Neuron (in vitro differentiated cells): ENCODE results near the gene ABHD2.

Experiments
- H2AFZ ChIP-seq: one replicate; pipeline ENCODE4 v1.6.1; 2013; ENCODE audit warnings: low read depth, mild to moderate bottlenecking, inconsistent platforms, low read length, moderate library complexity
- H3K27me3 ChIP-seq: one replicate; pipeline ENCODE4 v1.6.1; 2013; ENCODE audit warnings: low read length; ENCODE audit not compliant: insufficient read depth
- H3K36me3 ChIP-seq: one replicate; pipeline ENCODE4 v1.6.1; 2013; ENCODE audit warnings: low read length; ENCODE audit not compliant: insufficient read depth
- H3K4me1 ChIP-seq: one replicate; pipeline ENCODE4 v1.6.1; 2013; ENCODE audit warnings: low read length; ENCODE audit not compliant: insufficient read depth
- H3K4me3 ChIP-seq: 2 replicates; pipeline ENCODE4 v1.5.1; 2013; ENCODE audit warnings: mild to moderate bottlenecking, low read length, moderate library complexity
- H3K9me3 ChIP-seq: one replicate; pipeline ENCODE4 v1.6.1; 2013; ENCODE audit warnings: low read length

Gene ABHD2

DNA sequence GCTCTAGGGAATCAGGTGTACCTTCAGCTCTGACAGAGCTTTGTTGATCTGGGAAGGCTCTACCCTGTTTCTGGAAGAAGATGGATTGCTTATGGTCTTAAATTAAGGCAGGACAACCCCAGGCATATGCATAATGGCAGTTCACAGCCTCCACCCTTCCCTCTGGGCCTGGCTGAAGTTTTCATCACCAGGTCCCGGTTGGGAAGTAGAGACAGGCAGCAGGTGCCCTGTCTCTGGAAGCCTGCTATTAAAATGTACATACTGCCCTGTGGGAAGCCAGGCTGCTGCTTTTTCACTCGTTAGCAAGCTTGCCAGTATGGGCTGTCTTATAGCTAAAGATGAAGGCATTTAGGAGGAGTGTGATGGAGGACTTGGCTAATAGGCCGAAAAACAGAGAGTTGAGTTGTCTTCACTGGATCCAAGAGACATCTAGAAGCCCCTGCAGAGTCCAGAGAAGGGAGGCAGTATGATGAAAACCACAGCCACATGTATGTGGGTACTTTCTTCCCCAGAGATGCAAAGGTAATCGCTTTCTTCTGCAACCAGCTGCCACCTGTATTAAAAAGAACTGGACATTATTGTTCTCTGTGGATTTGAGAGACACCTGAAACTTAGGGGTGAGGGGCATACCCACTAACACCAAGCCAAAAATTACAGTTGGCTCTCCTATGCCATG is 34.4 kb downstream of the ABHD2 start:
- Histone ChIP-seq H3K4me1 (no peaks in the 10 kb centered on the region), H2AFZ (no peak overlapping the region), H3K27me3 (no peaks in the 10 kb centered on the region), H3K36me3 (peaks cover 32% of the 10 kb centered on the region), H3K4me3 (no peak overlapping the region), H3K9me3 (no peaks in the 10 kb centered on the region)

DNA sequence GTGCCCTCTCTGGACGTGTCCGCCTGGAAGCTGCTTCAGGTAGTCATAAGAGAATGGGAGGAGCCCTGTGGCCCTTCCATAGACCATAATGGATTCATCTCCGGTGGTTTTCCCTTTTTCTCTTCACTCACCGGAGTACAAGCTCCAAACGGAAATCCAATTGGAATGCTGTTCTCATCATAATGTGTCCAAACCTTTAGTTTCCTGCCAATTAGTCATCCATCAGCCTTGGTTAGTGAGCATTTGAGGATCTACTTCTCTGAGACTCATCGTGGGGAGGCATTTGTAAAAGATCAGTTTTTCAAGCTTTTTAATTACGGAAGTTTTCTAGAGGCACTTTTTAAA is 34.9 kb downstream of the ABHD2 start:
- Histone ChIP-seq H3K4me3 (no peak overlapping the region), H3K4me1 (no peaks in the 10 kb centered on the region), H2AFZ (no peak overlapping the region), H3K27me3 (no peaks in the 10 kb centered on the region), H3K36me3 (peaks cover 28% of the 10 kb centered on the region), H3K9me3 (no peaks in the 10 kb centered on the region)

- Histone ChIP-seq H3K9me3 (no peaks in the 10 kb centered on the region), H3K36me3 (peaks cover 15% of the 10 kb centered on the region), H3K4me1 (no peaks in the 10 kb centered on the region), H3K4me3 (no peak overlapping the region), H3K27me3 (no peaks in the 10 kb centered on the region), H2AFZ (no peak overlapping the region)
These were observed 37.0 kb downstream of the ABHD2 start for GRCh38 chr15:89125088-89125826.

DNA sequence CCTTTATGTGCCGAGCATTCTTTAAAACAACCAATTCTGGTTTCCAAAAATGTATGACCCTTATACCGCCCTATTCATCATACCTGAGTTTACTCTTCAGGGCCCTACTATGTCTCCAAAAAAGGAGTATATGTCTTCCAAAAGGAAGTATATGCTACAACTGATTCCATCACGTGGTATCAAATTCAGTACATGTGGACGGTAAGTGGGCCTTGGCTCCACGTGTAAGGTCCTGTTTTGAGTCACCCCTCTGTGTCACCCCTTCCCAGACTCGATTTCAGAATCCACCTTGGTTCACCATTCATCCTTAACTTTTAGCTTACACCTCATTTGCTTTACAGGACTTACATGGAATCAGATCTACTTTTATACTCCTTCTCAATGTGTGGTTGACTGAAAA is 37.8 kb downstream of the ABHD2 start:
- no peaks in the 10 kb centered on the region for H3K27me3 ChIP-seq
- H2AFZ ChIP-seq: no peak overlapping the region
- H3K36me3 ChIP-seq: peaks cover 15% of the 10 kb centered on the region
- no peaks in the 10 kb centered on the region for H3K4me1 ChIP-seq
- no peak overlapping the region for H3K4me3 ChIP-seq
- no peaks in the 10 kb centered on the region for H3K9me3 ChIP-seq

DNA sequence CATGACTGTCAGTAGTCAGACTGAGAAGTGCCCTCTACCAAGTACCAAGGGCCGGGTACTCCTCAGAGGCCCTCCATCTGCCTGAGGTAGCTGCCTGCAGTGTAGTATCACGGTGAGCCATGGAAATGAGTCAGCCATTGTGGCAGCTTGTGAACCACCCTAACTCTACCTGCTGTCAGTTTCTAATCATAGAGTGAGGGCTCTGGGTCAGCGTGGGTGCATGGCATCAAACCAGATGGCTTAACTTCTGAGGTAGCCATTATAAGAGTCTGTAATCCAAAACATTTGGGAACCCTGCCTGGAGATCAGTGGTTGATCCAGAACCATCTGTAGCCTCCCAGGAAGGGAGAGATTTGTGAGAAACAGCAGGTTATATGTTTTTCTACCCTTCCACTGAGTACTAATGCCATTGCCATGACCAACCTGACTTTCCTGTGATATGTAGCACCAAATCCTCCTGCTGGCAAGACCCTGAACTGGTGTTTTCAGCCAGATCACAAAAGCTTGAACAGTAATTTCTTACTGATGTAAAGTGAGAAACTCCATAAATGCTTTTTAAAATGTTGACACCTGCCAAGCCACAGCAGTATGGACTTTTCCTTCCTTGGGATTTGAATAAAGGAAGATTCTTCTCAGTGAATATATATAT is 38.9 kb downstream of the ABHD2 start:
- H2AFZ ChIP-seq: no peak overlapping the region

GRCh38 chr15:89128320-89129122 is 40.3 kb downstream of the ABHD2 start:
- peaks cover 15% of the 10 kb centered on the region for H3K4me1 ChIP-seq
- no peak overlapping the region for H2AFZ ChIP-seq
- no peak overlapping the region for H3K4me3 ChIP-seq
- H3K9me3 ChIP-seq: no peaks in the 10 kb centered on the region
- no peaks in the 10 kb centered on the region for H3K27me3 ChIP-seq
- peaks cover 10% of the 10 kb centered on the region for H3K36me3 ChIP-seq

More for the DNA sequence above, 38.9 kb downstream of the ABHD2 start:
- peaks cover 15% of the 10 kb centered on the region for H3K36me3 ChIP-seq
- H3K4me1 ChIP-seq: peaks cover 3% of the 10 kb centered on the region
- H3K27me3 ChIP-seq: no peaks in the 10 kb centered on the region
- no peaks in the 10 kb centered on the region for H3K9me3 ChIP-seq
- no peak overlapping the region for H3K4me3 ChIP-seq

- H3K9me3 ChIP-seq: no peaks in the 10 kb centered on the region
These were observed 41.0 kb downstream of the ABHD2 start for GRCh38 chr15:89129123-89129815.

DNA sequence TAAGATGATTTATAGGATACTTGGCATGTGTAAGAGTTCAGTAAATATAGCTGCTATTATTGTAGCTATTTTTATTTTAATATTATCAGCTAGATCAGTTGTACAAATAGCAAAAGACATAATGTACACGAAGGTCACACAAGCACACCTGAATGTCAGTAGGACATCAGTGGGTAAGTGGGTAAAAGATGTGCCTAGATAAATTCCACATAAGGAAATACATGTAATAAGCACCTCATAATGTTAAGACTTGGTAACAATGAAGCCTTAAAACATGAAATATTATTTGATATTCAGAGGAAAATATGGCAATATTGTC is 41.5 kb downstream of the ABHD2 start:
- no peak overlapping the region for H2AFZ ChIP-seq
- no peaks in the 10 kb centered on the region for H3K9me3 ChIP-seq
- no peaks in the 10 kb centered on the region for H3K27me3 ChIP-seq
- H3K36me3 ChIP-seq: peaks cover 10% of the 10 kb centered on the region
- H3K4me3 ChIP-seq: no peak overlapping the region
- peaks cover 15% of the 10 kb centered on the region for H3K4me1 ChIP-seq

More at GRCh38 chr15:89129123-89129815, 41.0 kb downstream of the ABHD2 start:
- H3K36me3 ChIP-seq: peaks cover 10% of the 10 kb centered on the region
- no peak overlapping the region for H3K4me3 ChIP-seq
- H3K27me3 ChIP-seq: no peaks in the 10 kb centered on the region
- peaks cover 15% of the 10 kb centered on the region for H3K4me1 ChIP-seq
- no peak overlapping the region for H2AFZ ChIP-seq

DNA sequence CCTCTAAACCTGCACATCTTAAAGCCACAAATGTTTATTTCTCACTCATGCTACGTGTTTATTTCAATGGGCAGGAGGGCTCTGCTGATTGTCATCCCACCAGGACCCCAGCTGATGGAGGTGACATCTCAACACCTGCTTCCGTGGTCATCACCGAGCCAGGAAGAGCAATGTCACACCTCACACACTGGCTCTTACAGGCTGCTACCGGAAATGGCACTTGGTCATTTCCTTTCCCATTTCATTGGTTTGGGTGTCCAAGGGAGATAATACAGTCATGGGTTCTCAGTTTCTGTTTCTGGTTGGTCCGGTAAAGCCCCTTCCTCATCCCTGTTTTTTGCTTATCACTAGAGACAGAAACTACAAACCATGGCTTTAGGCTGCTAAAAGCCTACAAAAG is 41.9 kb downstream of the ABHD2 start:
- H3K27me3 ChIP-seq: no peaks in the 10 kb centered on the region
- no peak overlapping the region for H3K4me3 ChIP-seq
- peaks cover 10% of the 10 kb centered on the region for H3K36me3 ChIP-seq
- H3K9me3 ChIP-seq: no peaks in the 10 kb centered on the region
- H3K4me1 ChIP-seq: peaks cover 15% of the 10 kb centered on the region
- H2AFZ ChIP-seq: no peak overlapping the region

- Histone ChIP-seq H3K36me3 (peaks cover 5% of the 10 kb centered on the region), H3K4me3 (no peak overlapping the region), H3K9me3 (no peaks in the 10 kb centered on the region), H3K4me1 (peaks cover 15% of the 10 kb centered on the region), H2AFZ (no peak overlapping the region), H3K27me3 (no peaks in the 10 kb centered on the region)
These were observed 43.5 kb downstream of the ABHD2 start for GRCh38 chr15:89131731-89132130.

DNA sequence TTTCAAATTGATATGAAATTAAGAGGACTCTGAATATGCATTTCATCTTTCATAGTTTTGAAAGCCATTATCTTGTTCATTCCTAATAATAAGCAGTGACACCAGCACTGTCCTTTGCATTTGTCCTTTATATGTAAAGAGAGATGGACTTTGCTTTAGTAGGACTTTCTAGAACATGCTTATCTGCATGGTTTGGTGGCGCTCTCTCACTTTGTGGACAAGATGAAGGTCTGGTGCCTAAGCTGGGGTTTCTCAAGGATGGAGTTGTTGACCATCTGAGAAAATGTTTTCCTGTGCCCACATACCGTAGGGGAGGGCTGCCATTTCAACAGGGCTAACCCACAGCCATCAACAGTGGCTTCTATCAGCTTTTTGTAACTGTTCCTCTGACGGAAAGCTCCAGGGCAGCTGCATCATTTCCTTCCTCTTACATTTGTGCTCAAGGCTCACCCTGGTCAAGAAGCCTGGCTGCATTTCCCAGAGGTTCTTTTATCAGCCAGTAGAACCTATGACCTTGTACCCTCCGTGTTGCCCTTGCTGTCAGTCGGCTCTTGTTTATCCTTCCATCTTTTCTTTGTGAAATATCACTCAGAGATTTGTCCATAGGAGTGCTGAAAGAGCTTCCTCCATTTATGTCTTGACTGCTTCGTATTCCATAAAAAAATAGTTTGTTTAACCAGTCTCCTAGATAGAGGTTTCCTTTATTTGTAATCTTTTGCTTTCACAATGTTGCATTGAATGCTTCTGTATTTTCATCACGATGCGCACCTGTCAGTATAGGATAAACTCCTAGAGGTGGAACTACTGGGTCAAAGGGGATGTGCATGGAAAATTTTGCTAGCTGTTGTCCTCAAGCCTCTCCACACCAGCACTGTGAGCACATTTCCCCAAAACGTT is 44.6 kb downstream of the ABHD2 start:
- H3K9me3 ChIP-seq: no peaks in the 10 kb centered on the region
- peaks cover 5% of the 10 kb centered on the region for H3K36me3 ChIP-seq
- H3K4me1 ChIP-seq: peaks cover 15% of the 10 kb centered on the region
- H3K27me3 ChIP-seq: no peaks in the 10 kb centered on the region
- H3K4me3 ChIP-seq: no peak overlapping the region
- H2AFZ ChIP-seq: no peak overlapping the region
